Fibroblast of villous mesenchyme (primary cell): Measurements from ENCODE around the gene GMNC. TPM values are rescaled to one million over a fixed set of nuclear protein-coding genes. Genes with fewer than 3 reads are reported as not detected.
A peak's percentile ranks its signal among the peaks of the same experiment; 100 is the strongest.

Experiments
- DNase-seq: peaks from one replicate; pipeline ENCODE4 v3.0.0-alpha.2; 2010; ENCODE audit warnings: low read depth
- H3K4me3 ChIP-seq: 2 replicates; pipeline ENCODE4 v1.5.1; 2011; ENCODE audit warnings: low read depth, mild to moderate bottlenecking, low read length
- CTCF ChIP-seq: IDR thresholded peaks from 2 replicates; pipeline ENCODE4 v1.5.1; 2012; ENCODE audit warnings: low read depth, mild to moderate bottlenecking, low read length; ENCODE audit not compliant: insufficient read depth
- total RNA-seq: library from RNA; depleted of rRNA; stranded (reverse); fragments of >200 nt; gene quantifications from 2 replicates; pipeline ENCODE4 v1.2.3, GENCODE V29; 2012

GMNC gene
- total RNA-seq, 1 donor, result 3.9 TPM

GRCh38 chr3:190825386-190826016, 37.0 kb downstream of the GMNC start:
- no peak overlapping the region for H3K4me3 ChIP-seq
- TF ChIP-seq CTCF, result no peak
- DNase-seq, result no peak

- peak; percentile 71 for DNase-seq
- H3K4me3 ChIP-seq, result peak overlapping the region; percentile 52
- TF ChIP-seq CTCF, result peak; percentile 81
Observed at GRCh38 chr3:190811775-190812480, 50.6 kb downstream of the GMNC start.

- TF ChIP-seq CTCF, result no peak
- DNase-seq, result no peak
Observed at GRCh38 chr3:190810957-190811356, 51.5 kb downstream of the GMNC start.

GRCh38 chr3:190809351-190809750, 53.1 kb downstream of the GMNC start:
- no peak for TF ChIP-seq CTCF
- H3K4me3 ChIP-seq, result no peak overlapping the region
- no peak for DNase-seq

More at GRCh38 chr3:190810957-190811356, 51.5 kb downstream of the GMNC start:
- no peak overlapping the region for H3K4me3 ChIP-seq

GRCh38 chr3:190807719-190808375, 54.6 kb downstream of the GMNC start:
- TF ChIP-seq CTCF, result no peak
- H3K4me3 ChIP-seq, result no peak overlapping the region
- no peak for DNase-seq
